ENCODE measurements around the gene SELENOS.

- TF ChIP-seq POLR2A (IDR thresholded peaks at IDR 0.05; ENCODE audit: low read length) (no peak), GATA1 (IDR thresholded peaks at IDR 0.05; ENCODE audit: low read depth, low read length) (no peak)
Measured at GRCh38 chr15:101324524-101325177, 47.4 kb upstream of the SELENOS start.
